Activated CD4-positive, alpha-beta memory T cell treated with anti-CD3 and anti-CD28 coated beads for 36 hours (primary cell): ENCODE data around the gene CEP43. TPM values are rescaled to one million over a fixed set of nuclear protein-coding genes. Genes with fewer than 3 reads are reported as not detected.

Experiments
- CTCF ChIA-PET: fragments of 350-600 bp; sonication (Branson Sonifier 250); formaldehyde crosslinking; loops from one replicate; lab custom pipeline; 2021; ENCODE audit warnings: antibody characterized with exemption, inconsistent platforms; lab: Charles Lee
- POLR2A ChIA-PET: fragments of 350-600 bp; sonication (Branson Sonifier 250); formaldehyde crosslinking; loops from one replicate; lab custom pipeline; 2021; ENCODE audit warnings: antibody characterized with exemption; lab: Charles Lee
- DNase-seq: peaks from one replicate; pipeline ENCODE4 v3.0.0-alpha.2; 2020
- H3K27ac Mint-ChIP-seq: one replicate; pipeline ENCODE4 v1.8.0; 2021; ENCODE audit warnings: mixed read lengths
- H3K27me3 Mint-ChIP-seq: one replicate; pipeline ENCODE4 v1.8.0; 2021; ENCODE audit warnings: mixed read lengths
- H3K36me3 Mint-ChIP-seq: one replicate; pipeline ENCODE4 v1.8.0; 2021; ENCODE audit warnings: mixed read lengths
- H3K4me1 Mint-ChIP-seq: one replicate; pipeline ENCODE4 v1.8.0; 2021; ENCODE audit warnings: low read depth, mixed read lengths
- H3K4me3 Mint-ChIP-seq: one replicate; pipeline ENCODE4 v1.8.0; 2021; ENCODE audit warnings: mild to moderate bottlenecking, mixed read lengths
- H3K9me3 Mint-ChIP-seq: one replicate; pipeline ENCODE4 v1.8.0; 2021; ENCODE audit warnings: mixed read lengths
- intact Hi-C: fragments of 100-400 bp; cut with micrococcal nuclease; formaldehyde crosslinking; loops from one replicate; pipeline ENCODE4 v1.15.1; 2023
- total RNA-seq, 2 experiments: library from RNA; stranded (reverse); gene quantifications; one replicate each; pipeline ENCODE4 v1.2.3, GENCODE V29; 2021

The CEP43 gene
- total RNA-seq, 2 experiments from 2014 or later, result 19.5 to 21.3 TPM

DNA sequence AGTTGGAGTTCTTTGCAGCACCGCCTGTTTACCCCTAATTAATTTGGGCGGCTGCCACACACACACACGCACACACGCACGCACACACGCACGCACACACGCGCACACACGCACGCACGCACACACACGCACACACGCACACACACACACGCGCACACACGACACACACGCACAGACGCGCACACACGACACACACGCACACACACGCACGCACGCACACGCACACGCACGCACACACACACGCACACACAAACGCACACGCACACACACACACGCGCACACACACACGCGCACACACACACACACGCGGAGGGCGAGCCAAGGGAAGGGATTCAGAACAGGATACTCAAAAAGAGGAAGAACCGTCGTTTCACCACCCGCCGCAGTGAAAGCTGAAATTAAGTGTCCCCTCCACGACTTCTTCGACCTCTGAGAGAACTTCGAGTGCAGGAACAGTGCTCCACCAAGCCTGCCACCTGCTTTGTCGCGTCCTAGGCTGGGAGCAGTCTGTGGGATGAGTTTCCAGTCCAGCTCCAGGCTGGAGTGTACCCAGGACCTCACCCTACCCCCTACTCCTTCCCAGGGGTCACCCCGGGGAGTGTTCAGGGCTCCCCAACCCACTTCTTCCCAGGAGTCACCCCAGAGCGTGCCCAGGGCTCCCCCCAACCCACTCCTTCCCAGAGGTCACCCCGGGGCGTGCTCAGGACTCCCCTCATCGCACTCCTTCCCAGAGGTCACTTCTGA, 43.9 kb upstream of the CEP43 start:
- Mint-ChIP-seq H3K27ac (peak overlapping the region; percentile 87), H3K9me3 (no peaks in the 10 kb centered on the region), H3K4me3 (peak overlapping the region; percentile 89), H3K27me3 (no peaks in the 10 kb centered on the region), H3K36me3 (peaks cover 5% of the 10 kb centered on the region), H3K4me1 (peaks cover 78% of the 10 kb centered on the region)
- CTCF ChIA-PET, result interaction anchor here (0.7 to 1.6 kb wide), 5 partner anchors 26 to 186 kb away, joined by 3 to 6 read pairs (median 3); no protein-coding TSS in a partner anchor
- POLR2A ChIA-PET, result interaction anchor here (0.8 to 7.5 kb wide), 6 partner anchors 13 to 396 kb away, joined by 3 to 41 read pairs (median 5); partner anchors contain the start of gene CEP43
- intact Hi-C loops, result loop anchor here (10.0 kb wide), 2 partner anchors 470 to 540 kb away; no protein-coding TSS in a partner anchor
- peak; percentile 60 for DNase-seq

DNA sequence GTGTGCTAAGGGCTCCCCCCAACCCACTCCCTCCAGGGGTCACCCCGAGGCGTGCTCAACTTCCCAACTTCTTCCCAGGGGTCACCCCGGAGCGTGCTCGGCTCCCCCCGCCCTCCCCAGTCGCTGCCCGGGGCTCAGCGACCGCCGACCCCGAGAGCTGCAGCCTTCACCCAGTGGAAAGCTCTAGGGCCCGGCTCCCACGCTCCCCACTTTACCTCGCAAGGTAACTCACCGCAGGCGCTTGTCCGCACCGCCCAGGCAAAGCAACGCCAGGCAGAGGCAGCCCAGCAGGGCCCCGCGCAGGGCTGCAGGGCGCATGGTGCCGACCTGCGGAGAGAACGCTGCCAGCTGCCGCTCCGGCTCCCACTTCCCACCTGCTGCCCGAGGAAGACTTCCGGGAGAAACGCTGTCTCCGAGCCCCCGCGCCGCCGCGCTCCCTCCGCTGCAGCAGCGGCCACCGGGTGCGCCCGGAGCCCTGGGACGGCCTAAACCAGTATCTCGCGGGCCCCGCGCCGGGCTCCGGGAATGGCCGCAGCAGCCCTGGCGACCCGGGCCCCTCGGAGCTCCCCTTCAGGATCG, 43.2 kb upstream of the CEP43 start:
- DNase-seq, result no peak
- intact Hi-C loops, result loop anchor here (1.0 to 10.0 kb wide), 5 partner anchors 13 to 573 kb away; partner anchors contain the start of genes CEP43 and MPC1
- peak overlapping the region; percentile 89 for H3K4me3 Mint-ChIP-seq
- CTCF ChIA-PET, result interaction anchor here (0.6 to 2.6 kb wide), 10 partner anchors 14 to 396 kb away, joined by 3 to 14 read pairs (median 3); partner anchors contain the start of gene CEP43
- no peaks in the 10 kb centered on the region for H3K27me3 Mint-ChIP-seq
- peak overlapping the region; percentile 94 for H3K27ac Mint-ChIP-seq
- H3K36me3 Mint-ChIP-seq, result peaks cover 5% of the 10 kb centered on the region
- H3K4me1 Mint-ChIP-seq, result peaks cover 77% of the 10 kb centered on the region
- POLR2A ChIA-PET, result interaction anchor here (0.8 to 7.5 kb wide), 8 partner anchors 10 to 395 kb away, joined by 3 to 41 read pairs (median 4); partner anchors contain the start of gene CEP43
- H3K9me3 Mint-ChIP-seq, result no peaks in the 10 kb centered on the region

DNA sequence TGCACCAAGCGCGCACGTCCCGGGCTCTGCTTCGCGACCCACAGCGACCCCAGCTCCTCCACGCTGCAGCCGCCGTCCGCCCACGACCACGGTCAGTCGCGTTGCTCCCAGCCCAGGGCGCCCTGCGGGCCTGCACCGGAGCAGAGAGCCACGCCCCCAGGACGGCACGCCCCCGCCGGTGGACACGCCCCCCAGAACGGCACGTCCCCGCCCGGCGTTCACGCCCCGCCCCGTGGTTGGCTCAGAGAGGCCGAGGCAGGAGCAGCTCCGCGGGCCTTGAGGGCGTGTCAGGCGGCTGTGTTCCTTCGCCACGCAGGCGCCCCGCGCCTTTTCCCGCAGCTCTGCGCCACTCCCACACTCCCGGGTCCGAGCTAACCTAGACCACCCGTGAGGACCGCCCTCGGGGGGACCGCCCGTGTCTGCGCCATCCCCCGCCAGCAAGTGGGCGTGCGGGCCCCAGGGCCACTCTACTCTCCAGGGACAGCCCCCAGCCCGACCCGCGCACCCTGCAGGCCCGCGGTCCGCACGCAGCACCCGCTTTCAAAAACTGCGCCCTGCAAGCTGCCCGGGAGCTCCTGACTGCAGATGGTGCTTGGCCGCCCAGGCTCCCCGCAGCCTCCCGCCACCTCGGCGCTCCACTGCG, 42.6 kb upstream of the CEP43 start, which contains the start of gene RNASET2:
TSS of gene RNASET2 (minus strand) at position 107 of the 643 bp plus-strand sequence. CDS start 368 bp downstream, outside the sequence.
- peaks cover 5% of the 10 kb centered on the region for H3K36me3 Mint-ChIP-seq
- H3K4me1 Mint-ChIP-seq, result peaks cover 73% of the 10 kb centered on the region
- peak within 1 kb of the TSS; percentile 94 for H3K27ac Mint-ChIP-seq
- no peaks in the 10 kb centered on the region for H3K27me3 Mint-ChIP-seq
- intact Hi-C loops, result loop anchor here (1.0 to 10.0 kb wide), 5 partner anchors 14 to 574 kb away; partner anchors contain the start of genes CEP43 and MPC1
- ChIA-PET POLR2A (interaction anchor here (0.8 to 7.5 kb wide), 8 partner anchors 11 to 395 kb away, joined by 3 to 41 read pairs (median 4); partner anchors contain the start of gene CEP43), CTCF (interaction anchor here (0.6 to 2.6 kb wide), 9 partner anchors 15 to 395 kb away, joined by 3 to 14 read pairs (median 3); partner anchors contain the start of gene CEP43)
- H3K9me3 Mint-ChIP-seq, result no peaks in the 10 kb centered on the region
- H3K4me3 Mint-ChIP-seq, result peak within 1 kb of the TSS; percentile 89
- DNase-seq, result peak; percentile 99

DNA sequence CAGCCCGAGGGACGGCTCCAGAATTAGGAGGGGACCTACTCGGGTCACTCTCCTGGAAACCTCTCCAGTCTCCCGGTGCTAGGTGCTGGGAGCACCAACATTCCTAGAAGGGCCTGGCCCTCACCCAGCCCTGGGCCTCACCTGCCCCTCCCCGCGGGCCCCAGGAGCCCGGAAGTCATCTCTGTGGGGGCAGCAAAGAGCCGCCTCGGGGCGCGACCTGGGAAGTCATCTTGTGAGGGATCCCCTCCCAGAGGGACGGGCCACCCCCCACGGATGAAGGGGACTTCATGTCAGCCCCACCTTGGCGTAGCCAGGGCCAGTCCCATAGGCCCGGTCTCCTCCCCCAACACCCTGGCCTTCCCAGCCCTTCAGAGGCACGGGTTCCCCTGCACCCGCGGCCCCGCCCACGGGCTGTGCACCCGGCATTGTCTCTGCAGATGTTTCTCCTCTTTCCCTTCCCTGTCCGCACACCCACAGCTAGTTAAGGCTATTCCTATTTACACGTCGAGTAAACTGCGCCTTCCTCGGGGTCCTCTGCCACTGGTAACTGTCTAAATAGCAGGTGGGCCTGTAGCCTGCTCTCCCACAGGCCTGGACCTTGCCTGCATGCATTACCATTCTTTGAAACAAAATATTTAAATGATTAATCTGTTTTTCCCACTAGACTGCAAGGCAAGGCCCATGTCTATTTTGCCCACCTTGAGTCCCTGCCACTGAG, 42.0 kb upstream of the CEP43 start:
- peak overlapping the region; percentile 89 for H3K4me3 Mint-ChIP-seq
- DNase-seq, result peak; percentile 74
- H3K27me3 Mint-ChIP-seq, result no peaks in the 10 kb centered on the region
- CTCF ChIA-PET, result interaction anchor here (1.0 to 2.6 kb wide), 7 partner anchors 15 to 185 kb away, joined by 3 to 14 read pairs (median 4); partner anchors contain the start of gene CEP43
- intact Hi-C loops, result loop anchor here (2.0 to 10.0 kb wide), 4 partner anchors 14 to 574 kb away; partner anchors contain the start of gene MPC1
- peak overlapping the region; percentile 94 for H3K27ac Mint-ChIP-seq
- POLR2A ChIA-PET, result interaction anchor here (1.4 to 7.5 kb wide), 5 partner anchors 14 to 90 kb away, joined by 3 to 41 read pairs (median 6); partner anchors contain the start of gene CEP43
- no peaks in the 10 kb centered on the region for H3K9me3 Mint-ChIP-seq
- H3K36me3 Mint-ChIP-seq, result peaks cover 5% of the 10 kb centered on the region
- peaks cover 67% of the 10 kb centered on the region for H3K4me1 Mint-ChIP-seq

DNA sequence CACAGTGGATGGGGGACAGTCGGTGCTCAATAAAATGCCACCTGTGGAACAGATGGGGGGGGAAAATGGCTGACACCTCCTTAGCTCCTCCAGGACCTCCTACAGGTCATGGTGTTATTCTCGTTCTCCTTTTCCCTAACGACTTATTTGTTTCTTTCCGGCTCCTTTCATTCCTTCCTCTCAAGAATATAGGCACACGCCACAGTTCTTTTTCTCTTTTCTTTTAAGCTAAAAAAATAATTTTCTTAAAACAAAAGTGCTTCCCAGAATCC, 41.5 kb upstream of the CEP43 start:
- Mint-ChIP-seq H3K4me1 (peaks cover 62% of the 10 kb centered on the region), H3K36me3 (peaks cover 4% of the 10 kb centered on the region), H3K9me3 (peaks cover 4% of the 10 kb centered on the region), H3K27ac (peak overlapping the region; percentile 94), H3K27me3 (no peaks in the 10 kb centered on the region), H3K4me3 (peak overlapping the region; percentile 89)
- DNase-seq, result no peak
- ChIA-PET CTCF (interaction anchor here (1.0 to 2.6 kb wide), 4 partner anchors 32 to 183 kb away, joined by 3 to 14 read pairs (median 6); partner anchors contain the start of gene CEP43), POLR2A (interaction anchor here (1.7 to 7.5 kb wide), 3 partner anchors 15 to 90 kb away, joined by 4 to 41 read pairs (median 18); partner anchors contain the start of gene CEP43)
- intact Hi-C loops, result loop anchor here (2.0 to 10.0 kb wide), 5 partner anchors 15 to 575 kb away; partner anchors contain the start of genes MPC1 and RPS6KA2

DNA sequence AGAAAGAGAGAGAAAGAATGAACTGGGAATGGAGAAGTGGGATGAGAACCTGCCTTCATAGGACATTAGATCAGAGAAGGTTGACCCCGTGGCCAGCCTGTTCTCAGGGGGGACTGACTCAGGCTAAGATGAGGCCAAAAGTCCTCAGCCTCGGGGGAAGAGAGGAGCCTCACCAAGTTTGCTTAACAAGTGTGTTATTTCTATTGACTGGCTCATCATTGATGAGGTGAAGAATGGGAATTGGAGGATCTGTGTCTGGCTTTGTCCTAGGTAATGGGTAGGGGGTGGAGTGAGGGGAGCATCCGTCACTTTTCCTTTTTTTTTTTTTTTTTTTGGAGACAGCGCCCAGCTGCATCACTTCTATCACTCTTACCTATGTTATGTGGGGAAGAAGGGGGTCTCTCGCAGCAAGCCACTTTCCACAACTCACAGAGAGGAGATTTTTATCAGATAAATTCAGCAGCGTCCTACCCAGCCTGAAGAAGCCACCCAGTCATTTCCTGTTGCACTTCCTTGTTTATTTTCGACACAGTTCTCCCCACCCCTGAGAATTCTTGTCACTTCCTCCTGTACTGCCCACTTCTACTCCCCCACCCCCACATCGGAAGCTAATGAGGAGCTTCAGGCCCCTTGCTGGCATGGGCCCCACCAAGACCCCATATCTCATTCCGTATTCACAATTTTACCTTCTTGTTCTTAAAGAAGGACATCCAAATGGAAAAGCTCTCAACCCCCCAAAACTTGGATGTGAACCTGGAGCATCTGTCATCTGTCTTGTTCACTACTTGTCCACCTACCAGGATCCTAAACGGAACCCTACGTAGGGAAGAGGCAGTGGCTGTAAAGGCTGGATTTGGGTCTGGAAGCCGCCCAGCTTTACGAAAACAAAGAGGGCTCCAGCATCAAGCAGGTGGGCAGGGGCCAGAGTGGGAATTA, 40.0 kb upstream of the CEP43 start:
- peak; percentile 59 for DNase-seq
- Mint-ChIP-seq H3K4me1 (peaks cover 47% of the 10 kb centered on the region), H3K36me3 (peaks cover 4% of the 10 kb centered on the region), H3K27ac (peak overlapping the region; percentile 94), H3K9me3 (peaks cover 8% of the 10 kb centered on the region), H3K27me3 (no peaks in the 10 kb centered on the region), H3K4me3 (peak overlapping the region; percentile 68)
- ChIA-PET POLR2A (interaction anchor here (1.3 kb wide), 1 partner anchor 40 kb away, joined by 4 read pairs; the partner anchor contains the start of gene CEP43), CTCF (interaction anchor here (0.9 to 1.2 kb wide), 2 partner anchors 22 to 31 kb away, joined by 3 read pairs; no protein-coding TSS in a partner anchor)
- intact Hi-C loops, result loop anchor here (1.0 to 10.0 kb wide), 4 partner anchors 8 to 544 kb away; partner anchors contain the start of gene RPS6KA2

DNA sequence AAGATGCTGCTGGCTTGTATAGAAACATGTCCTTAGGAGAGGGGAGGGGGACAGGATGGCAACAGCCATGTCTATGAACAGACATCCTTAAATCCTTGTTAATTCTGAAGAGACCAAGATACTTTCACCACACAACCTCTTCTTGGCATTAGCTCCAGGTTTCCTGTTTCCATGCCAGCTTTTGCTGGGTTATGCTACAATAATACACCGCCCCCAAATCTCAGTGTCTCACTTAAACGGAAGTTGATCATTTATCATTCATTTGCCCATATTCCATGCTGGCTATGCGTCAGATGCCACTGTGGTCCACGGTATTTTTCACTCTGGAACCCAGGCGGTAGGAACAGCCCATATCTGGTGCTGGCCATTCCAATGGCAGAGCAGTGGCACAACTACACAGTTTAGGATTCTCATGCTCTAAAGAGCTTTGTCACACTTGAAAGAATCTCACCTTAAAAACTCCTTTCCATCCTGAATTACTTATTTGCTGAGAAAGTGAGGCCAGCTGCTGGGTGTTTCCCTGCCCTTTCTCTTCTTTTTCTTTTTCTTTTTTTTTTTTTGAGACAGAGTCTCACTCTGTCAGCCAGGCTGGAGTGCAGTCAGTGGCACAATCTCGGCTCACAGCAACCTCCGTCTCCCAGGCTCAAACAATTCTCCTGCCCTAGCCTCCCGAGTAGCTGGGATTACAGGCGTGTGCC, 39.1 kb upstream of the CEP43 start:
- DNase-seq, result no peak
- H3K4me1 Mint-ChIP-seq, result peaks cover 42% of the 10 kb centered on the region
- H3K36me3 Mint-ChIP-seq, result peaks cover 6% of the 10 kb centered on the region
- H3K4me3 Mint-ChIP-seq, result no peak overlapping the region
- intact Hi-C loops, result loop anchor here (1.0 to 10.0 kb wide), 4 partner anchors 9 to 545 kb away; partner anchors contain the start of gene RPS6KA2
- ChIA-PET CTCF (interaction anchor here (0.9 to 1.2 kb wide), 4 partner anchors 14 to 30 kb away, joined by 3 read pairs; no protein-coding TSS in a partner anchor), POLR2A (interaction anchor here (1.3 kb wide), 1 partner anchor 39 kb away, joined by 4 read pairs; the partner anchor contains the start of gene CEP43)
- H3K9me3 Mint-ChIP-seq, result peaks cover 14% of the 10 kb centered on the region
- no peaks in the 10 kb centered on the region for H3K27me3 Mint-ChIP-seq
- H3K27ac Mint-ChIP-seq, result peak overlapping the region; percentile 94

DNA sequence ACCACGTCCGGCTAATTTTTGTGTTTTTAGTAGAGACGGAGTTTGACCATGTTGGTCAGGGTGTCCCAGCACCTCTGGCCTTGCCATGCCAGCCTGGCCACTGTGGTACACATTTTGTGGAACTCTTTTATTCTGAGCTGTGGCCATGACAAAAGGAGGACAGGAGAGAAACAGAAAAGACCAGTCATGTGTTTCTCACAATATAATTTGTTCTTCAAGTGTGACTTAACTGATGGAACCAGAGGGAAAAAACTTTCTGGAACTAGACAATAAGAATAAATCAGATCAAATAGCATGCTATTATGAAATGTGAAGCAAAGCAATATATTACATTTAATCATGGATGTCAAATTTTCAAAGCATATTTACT, 38.6 kb upstream of the CEP43 start:
- Mint-ChIP-seq H3K9me3 (peaks cover 16% of the 10 kb centered on the region), H3K27ac (no peak overlapping the region), H3K27me3 (no peaks in the 10 kb centered on the region), H3K4me3 (no peak overlapping the region), H3K4me1 (peaks cover 38% of the 10 kb centered on the region), H3K36me3 (peaks cover 4% of the 10 kb centered on the region)
- intact Hi-C loops, result no loop called here
- DNase-seq, result no peak
- ChIA-PET POLR2A (no interaction called here), CTCF (interaction anchor here (1.0 to 1.2 kb wide), 2 partner anchors 13 to 30 kb away, joined by 3 read pairs; no protein-coding TSS in a partner anchor)

DNA sequence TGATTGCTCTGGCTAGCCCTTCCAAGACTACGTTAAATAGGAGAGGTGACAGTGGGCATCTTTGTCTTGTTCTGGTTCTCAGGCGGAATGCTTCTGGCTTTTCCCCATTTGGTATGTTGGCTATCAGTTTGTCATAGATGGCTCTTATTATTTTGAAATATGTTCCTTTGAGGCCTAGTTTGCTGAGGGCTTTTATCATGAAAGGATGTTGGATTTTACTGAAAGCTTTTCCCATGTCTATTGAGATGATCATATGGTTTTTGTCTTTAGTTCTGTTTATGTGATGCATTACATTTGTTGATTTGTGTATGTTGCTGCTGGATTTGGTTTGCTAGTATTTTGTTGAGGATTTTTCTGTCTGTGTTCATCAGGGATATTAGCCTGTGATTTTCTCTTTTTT, 32.9 kb upstream of the CEP43 start:
- CTCF ChIA-PET, result no interaction called here

More for the DNA sequence above, 32.9 kb upstream of the CEP43 start:
- no peak overlapping the region for H3K27ac Mint-ChIP-seq
- no peaks in the 10 kb centered on the region for H3K27me3 Mint-ChIP-seq
- POLR2A ChIA-PET, result no interaction called here
- peaks cover 19% of the 10 kb centered on the region for H3K4me1 Mint-ChIP-seq
- peaks cover 15% of the 10 kb centered on the region for H3K36me3 Mint-ChIP-seq
- peaks cover 31% of the 10 kb centered on the region for H3K9me3 Mint-ChIP-seq
- no peak overlapping the region for H3K4me3 Mint-ChIP-seq
- intact Hi-C loops, result no loop called here
- DNase-seq, result no peak
